T-cell (primary cell): Measurements from ENCODE around the gene PAFAH1B2. TPM values are rescaled to one million over a fixed set of nuclear protein-coding genes. Genes with fewer than 3 reads are reported as not detected.
"Not testable (repeated sequence)": the region's sequence is repeated elsewhere in the genome, so short reads cannot be mapped to it uniquely, and the experiment has no call there.

Experiments used
- ATAC-seq, 4 experiments: fragments of 200-7000 bp in 3 of 4; fragments of 150-1000 bp in 1 of 4; cut with Tn5 transposase; replicated peaks in 1 of 4; 1 replicate in 3 of 4; 2 replicates in 1 of 4; pipeline ENCODE4 v1.10.0; 2021; ENCODE audit warnings: moderate library complexity in 3 of 4, mild to moderate bottlenecking in 2 of 4, moderate number of reproducible peaks in 1 of 4
- CTCF ChIA-PET, 2 donors: fragments of 300-600 bp; sonication (Branson Sonifier 250); formaldehyde crosslinking; loops; one replicate each; lab custom pipeline; 2022; ENCODE audit warnings: antibody characterized with exemption in 2 of 2; lab: Charles Lee
- POLR2A ChIA-PET, 2 donors: fragments of 300-600 bp; sonication (Branson Sonifier 250); formaldehyde crosslinking; loops; one replicate each; lab custom pipeline; 2022; ENCODE audit warnings: antibody characterized with exemption in 2 of 2; lab: Charles Lee
- DNase-seq, 35 experiments: peaks; one replicate each; pipeline versions ENCODE4 v3.0.0 to v3.0.0-alpha.2; 2013 to 2023
- H3K27ac ChIP-seq: one replicate; pipeline ENCODE4 v1.5.1; 2013; ENCODE audit warnings: low read length
- H3K27me3 ChIP-seq, 2 experiments: replicated peaks in 1 of 2; 1 replicate in 1 of 2; 2 replicates in 1 of 2; pipeline versions ENCODE4 v1.6.1 to v1.7.0; 2013; ENCODE audit warnings: low read length in 1 of 2, mixed read lengths in 1 of 2; ENCODE audit not compliant: control insufficient read depth in 2 of 2, insufficient read depth in 2 of 2; ENCODE audit errors: extremely low read depth in 1 of 2
- H3K36me3 ChIP-seq, 2 donors: 1 replicate in 1 of 2; 2 replicates in 1 of 2; pipeline versions ENCODE4 v1.6.1 to v1.7.0; 2013; ENCODE audit warnings: low read length in 1 of 2; ENCODE audit not compliant: control insufficient read depth in 2 of 2, insufficient read depth in 1 of 2; ENCODE audit errors: extremely low read depth in 1 of 2
- H3K4me1 ChIP-seq, 2 experiments: 1 replicate in 1 of 2; 2 replicates in 1 of 2; pipeline versions ENCODE4 v1.6.1 to v1.7.0; 2013; ENCODE audit warnings: low read length in 2 of 2, mixed read lengths in 1 of 2; ENCODE audit not compliant: insufficient read depth in 2 of 2, control insufficient read depth in 1 of 2; ENCODE audit errors: extremely low read depth in 1 of 2
- H3K4me3 ChIP-seq, 2 donors: 1 replicate in 1 of 2; 2 replicates in 1 of 2; pipeline versions ENCODE4 v1.5.1 to v1.7.0; 2013; ENCODE audit warnings: mild to moderate bottlenecking in 2 of 2, low read length in 1 of 2, moderate library complexity in 1 of 2; ENCODE audit not compliant: control insufficient read depth in 1 of 2; ENCODE audit errors: extremely low read depth in 1 of 2
- H3K9me3 ChIP-seq: 2 replicates; pipeline ENCODE4 v1.7.0; 2013
- H3K27ac Mint-ChIP-seq, 2 donors: one replicate each; pipeline ENCODE4 v1.8.0; 2020 to 2021; ENCODE audit warnings: mild to moderate bottlenecking in 2 of 2, mixed read lengths in 2 of 2
- H3K27me3 Mint-ChIP-seq, 2 donors: one replicate each; pipeline ENCODE4 v1.8.0; 2021 to 2022; ENCODE audit warnings: mixed read lengths in 2 of 2
- H3K36me3 Mint-ChIP-seq: one replicate; pipeline ENCODE4 v1.8.0; 2021; ENCODE audit warnings: mixed read lengths
- H3K4me1 Mint-ChIP-seq, 3 donors: one replicate each; pipeline ENCODE4 v1.8.0; 2020 to 2022; ENCODE audit warnings: mixed read lengths in 3 of 3, mild to moderate bottlenecking in 1 of 3
- H3K4me3 Mint-ChIP-seq, 3 donors: one replicate each; pipeline ENCODE4 v1.8.0; 2020 to 2022; ENCODE audit warnings: mild to moderate bottlenecking in 3 of 3, mixed read lengths in 3 of 3, moderate library complexity in 3 of 3
- H3K9me3 Mint-ChIP-seq, 3 donors: one replicate each; pipeline ENCODE4 v1.8.0; 2020 to 2022; ENCODE audit warnings: mixed read lengths in 3 of 3
- WGBS: methylation state at CpG from one replicate; pipeline ENCODE4 v1.1.5; 2013; ENCODE audit warnings: missing lambda C conversion rate; ENCODE audit not compliant: insufficient coverage; 5-methylcytosine and 5-hydroxymethylcytosine counted together
- total RNA-seq, 35 experiments: library from RNA in 6 of 35; stranded (reverse) in 6 of 35; fragments of 120-200 nt in 1 of 35; gene quantifications; one replicate each; pipeline versions ENCODE4 v1.2.1 to v1.2.4 and lab custom pipeline; 2013 to 2026

The PAFAH1B2 gene
- total RNA-seq, 5 donors from 2014 or later (not counting 1 experiment from before 2014, with no cell fraction given): 44.1 to 55.9 (median 55.6) TPM

DNA sequence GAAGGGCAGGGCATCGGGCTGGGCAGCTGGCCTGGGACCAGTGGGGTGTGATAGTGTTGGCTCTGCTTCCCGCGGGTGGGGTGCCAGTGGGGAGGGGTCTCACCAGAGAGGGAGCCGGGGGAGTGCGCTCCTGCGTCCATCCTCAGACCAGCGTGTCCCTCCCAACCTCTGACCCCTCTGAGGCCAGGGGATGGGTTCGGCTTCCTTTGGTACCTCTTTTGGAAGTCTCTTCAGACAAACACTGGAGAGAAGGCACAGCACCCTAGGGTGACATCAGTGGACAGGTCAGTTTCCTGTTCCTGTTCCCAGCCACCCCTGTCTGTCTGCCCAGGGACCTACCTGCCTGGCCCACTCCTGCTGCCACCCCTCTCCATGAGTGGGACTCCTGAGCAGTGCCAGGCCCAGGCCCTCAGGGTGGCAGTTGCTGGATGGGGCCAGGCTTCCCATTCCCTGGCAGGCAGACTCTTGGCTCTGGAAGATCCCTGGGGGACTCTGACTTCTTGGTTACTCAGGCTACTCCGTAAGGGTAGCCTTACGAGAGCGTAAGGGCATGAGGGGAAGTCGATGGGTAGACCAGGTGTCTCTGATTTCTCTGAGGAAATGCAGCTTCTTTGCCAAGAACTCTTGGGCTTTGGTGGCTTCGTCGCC is 57.7 kb downstream of the PAFAH1B2 start:
- no peak overlapping the region for H3K4me3 Mint-ChIP-seq
- H3K36me3 ChIP-seq: peaks cover 6 to 39% of the 10 kb centered on the region in 2 donors
- H3K27ac ChIP-seq: no peak overlapping the region
- POLR2A ChIA-PET: no interaction called here
- H3K4me1 Mint-ChIP-seq: peaks cover 0 to 11% (median 0%) of the 10 kb centered on the region in 3 donors
- no peaks in the 10 kb centered on the region for H3K27me3 Mint-ChIP-seq
- no peaks in the 10 kb centered on the region for H3K9me3 ChIP-seq
- no peak overlapping the region for H3K4me3 ChIP-seq
- H3K27ac Mint-ChIP-seq: peak overlapping the region in 1 of 2 donors; percentile 48
- DNase-seq (no peak), ATAC-seq (no peak)
- peaks cover 18% of the 10 kb centered on the region for H3K36me3 Mint-ChIP-seq
- H3K9me3 Mint-ChIP-seq: no peaks in the 10 kb centered on the region
- no peaks in the 10 kb centered on the region for H3K27me3 ChIP-seq
- H3K4me1 ChIP-seq: no peaks in the 10 kb centered on the region
- CTCF ChIA-PET: no interaction called here
- 95% methylated on average over 7 of the region's 14 CpGs for WGBS

DNA sequence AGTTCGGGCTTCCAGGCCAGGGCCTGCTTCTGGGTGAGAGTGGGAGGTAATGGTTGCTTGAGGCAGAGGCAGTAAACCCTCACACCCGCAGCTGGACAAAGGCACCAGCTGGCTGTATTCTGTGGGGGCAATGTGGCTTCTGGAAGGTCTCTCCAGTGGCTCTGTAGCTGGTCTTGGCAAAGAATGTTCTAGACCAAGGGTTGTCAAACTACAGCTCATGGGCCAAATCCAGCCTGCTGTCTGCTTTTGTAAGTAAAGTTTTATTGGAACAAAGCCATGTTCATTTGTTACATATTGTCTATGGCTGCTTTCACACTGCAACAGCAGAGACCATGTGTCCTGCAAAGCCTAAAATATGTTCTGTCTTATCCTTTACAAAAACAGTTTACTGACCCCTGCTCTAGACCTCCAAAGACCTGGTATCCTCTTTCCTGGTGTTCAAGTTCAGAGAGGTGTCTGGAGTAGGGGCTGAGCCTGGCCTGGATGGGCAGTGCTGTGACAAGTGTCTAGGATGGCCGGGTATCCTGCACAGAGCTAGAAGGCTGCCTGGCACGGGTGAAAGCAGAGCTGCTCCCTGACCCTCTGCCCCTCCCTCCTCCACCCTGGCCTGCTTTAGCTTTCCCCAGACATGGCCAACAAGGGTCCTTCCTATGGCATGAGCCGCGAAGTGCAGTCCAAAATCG is 58.4 kb downstream of the PAFAH1B2 start:
- WGBS: 100% methylated on average over 2 of the region's 7 CpGs
- Mint-ChIP-seq H3K27ac (peak overlapping the region in 1 of 2 donors; percentile 48), H3K4me1 (peaks cover 0 to 11% (median 0%) of the 10 kb centered on the region in 3 donors), H3K27me3 (no peaks in the 10 kb centered on the region), H3K4me3 (no peak overlapping the region), H3K9me3 (no peaks in the 10 kb centered on the region), H3K36me3 (peaks cover 18% of the 10 kb centered on the region)
- ATAC-seq: no peak
- DNase-seq: no peak
- no peak overlapping the region for H3K27ac ChIP-seq
- ChIA-PET CTCF (no interaction called here), POLR2A (no interaction called here)
- no peak overlapping the region for H3K4me3 ChIP-seq
- H3K27me3 ChIP-seq: no peaks in the 10 kb centered on the region
- H3K36me3 ChIP-seq: peaks cover 6 to 39% of the 10 kb centered on the region in 2 donors
- H3K4me1 ChIP-seq: no peaks in the 10 kb centered on the region
- no peaks in the 10 kb centered on the region for H3K9me3 ChIP-seq

DNA sequence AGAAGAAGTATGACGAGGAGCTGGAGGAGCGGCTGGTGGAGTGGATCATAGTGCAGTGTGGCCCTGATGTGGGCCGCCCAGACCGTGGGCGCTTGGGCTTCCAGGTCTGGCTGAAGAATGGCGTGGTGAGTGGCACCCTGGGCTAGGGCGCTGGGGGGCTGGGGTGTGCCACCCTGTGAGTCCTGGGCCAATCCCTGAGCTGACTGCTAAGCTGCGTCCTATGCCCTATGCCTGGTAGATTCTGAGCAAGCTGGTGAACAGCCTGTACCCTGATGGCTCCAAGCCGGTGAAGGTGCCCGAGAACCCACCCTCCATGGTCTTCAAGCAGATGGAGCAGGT is 59.0 kb downstream of the PAFAH1B2 start:
- ChIA-PET POLR2A (no interaction called here), CTCF (no interaction called here)
- Histone ChIP-seq H3K4me1 (no peaks in the 10 kb centered on the region), H3K4me3 (no peak overlapping the region), H3K27me3 (no peaks in the 10 kb centered on the region), H3K36me3 (peaks cover 6 to 39% of the 10 kb centered on the region in 2 donors), H3K9me3 (no peaks in the 10 kb centered on the region), H3K27ac (no peak overlapping the region)
- Mint-ChIP-seq H3K4me1 (peaks cover 0 to 11% (median 0%) of the 10 kb centered on the region in 3 donors), H3K9me3 (no peaks in the 10 kb centered on the region), H3K4me3 (no peak overlapping the region), H3K27me3 (no peaks in the 10 kb centered on the region), H3K36me3 (peaks cover 18% of the 10 kb centered on the region), H3K27ac (peak overlapping the region in 1 of 2 donors; percentile 43)
- peak in 2 of 4 experiments; percentile 9 to 10 for ATAC-seq
- no peak for DNase-seq
- 98% methylated on average over 9 of the region's 10 CpGs for WGBS

DNA sequence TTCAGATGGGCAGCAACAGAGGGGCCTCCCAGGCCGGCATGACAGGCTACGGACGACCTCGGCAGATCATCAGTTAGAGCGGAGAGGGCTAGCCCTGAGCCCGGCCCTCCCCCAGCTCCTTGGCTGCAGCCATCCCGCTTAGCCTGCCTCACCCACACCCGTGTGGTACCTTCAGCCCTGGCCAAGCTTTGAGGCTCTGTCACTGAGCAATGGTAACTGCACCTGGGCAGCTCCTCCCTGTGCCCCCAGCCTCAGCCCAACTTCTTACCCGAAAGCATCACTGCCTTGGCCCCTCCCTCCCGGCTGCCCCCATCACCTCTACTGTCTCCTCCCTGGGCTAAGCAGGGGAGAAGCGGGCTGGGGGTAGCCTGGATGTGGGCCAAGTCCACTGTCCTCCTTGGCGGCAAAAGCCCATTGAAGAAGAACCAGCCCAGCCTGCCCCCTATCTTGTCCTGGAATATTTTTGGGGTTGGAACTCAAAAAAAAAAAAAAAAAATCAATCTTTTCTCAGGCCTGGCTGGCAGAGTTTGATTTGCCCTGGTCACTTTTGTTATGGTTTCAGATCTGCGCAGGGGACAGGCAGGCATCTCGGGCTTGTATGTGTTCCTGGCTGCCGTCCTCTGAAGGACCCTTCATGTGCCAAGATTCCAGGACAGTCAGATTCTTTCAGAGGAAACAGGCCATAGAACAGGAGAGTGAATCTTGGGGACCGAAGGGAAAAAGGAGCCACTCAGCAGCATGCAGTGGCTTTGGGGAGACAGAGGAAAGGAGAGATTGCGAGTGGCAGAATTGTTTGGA is 60.4 kb downstream of the PAFAH1B2 start:
- Mint-ChIP-seq H3K36me3 (peaks cover 13% of the 10 kb centered on the region), H3K4me1 (peaks cover 0 to 11% (median 0%) of the 10 kb centered on the region in 3 donors), H3K27ac (no peak overlapping the region), H3K27me3 (no peaks in the 10 kb centered on the region), H3K4me3 (no peak overlapping the region), H3K9me3 (no peaks in the 10 kb centered on the region)
- CTCF ChIA-PET: no interaction called here
- Histone ChIP-seq H3K27ac (no peak overlapping the region), H3K4me1 (no peaks in the 10 kb centered on the region), H3K4me3 (no peak overlapping the region), H3K9me3 (no peaks in the 10 kb centered on the region), H3K36me3 (peaks cover 6 to 44% of the 10 kb centered on the region in 2 donors), H3K27me3 (no peaks in the 10 kb centered on the region)
- no peak for ATAC-seq
- DNase-seq: no peak
- WGBS: 97% methylated on average over 11 of the region's 17 CpGs
- POLR2A ChIA-PET: no interaction called here

DNA sequence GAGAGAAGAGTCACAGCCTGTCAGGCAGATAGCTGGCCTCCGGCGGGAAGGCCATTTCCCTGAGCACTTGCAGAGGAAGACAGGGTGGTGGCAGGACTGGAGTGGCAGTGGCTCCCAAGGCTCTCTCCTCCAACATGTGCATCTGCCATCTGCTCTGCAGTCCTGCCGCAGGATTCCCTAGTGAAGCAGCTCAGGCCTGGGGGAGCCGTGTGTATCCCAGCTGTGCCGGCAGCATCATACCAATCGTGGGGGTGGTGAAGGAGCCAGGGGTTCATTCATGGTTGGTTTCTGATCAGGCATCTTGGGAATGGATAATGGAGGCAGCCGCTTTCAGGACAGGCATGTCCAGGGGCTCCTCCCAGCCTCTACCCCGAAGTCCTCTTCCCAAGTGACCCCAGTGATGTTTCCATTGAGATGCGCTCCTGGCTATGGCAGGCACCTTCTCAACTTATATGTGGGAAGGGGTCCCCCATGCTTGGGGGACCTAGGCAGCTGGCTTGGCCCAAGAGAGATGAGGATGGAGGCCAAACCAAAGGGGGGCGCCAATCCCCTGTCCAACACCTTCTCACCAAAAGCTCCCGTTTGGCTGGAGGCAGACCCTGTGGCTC is 61.2 kb downstream of the PAFAH1B2 start:
- peaks cover 6 to 49% of the 10 kb centered on the region in 2 donors for H3K36me3 ChIP-seq
- no peaks in the 10 kb centered on the region for H3K27me3 Mint-ChIP-seq
- ChIA-PET CTCF (no interaction called here), POLR2A (no interaction called here)
- H3K4me1 Mint-ChIP-seq: peaks cover 0 to 11% (median 0%) of the 10 kb centered on the region in 3 donors
- H3K9me3 Mint-ChIP-seq: no peaks in the 10 kb centered on the region
- H3K4me3 Mint-ChIP-seq: no peak overlapping the region
- peaks cover 17% of the 10 kb centered on the region for H3K36me3 Mint-ChIP-seq
- ATAC-seq (no peak), DNase-seq (no peak)
- no peaks in the 10 kb centered on the region for H3K27me3 ChIP-seq
- no peak overlapping the region for H3K4me3 ChIP-seq
- no peaks in the 10 kb centered on the region for H3K4me1 ChIP-seq
- no peak overlapping the region for H3K27ac Mint-ChIP-seq
- 100% methylated on average over 6 of the region's 11 CpGs for WGBS
- H3K9me3 ChIP-seq: no peaks in the 10 kb centered on the region
- H3K27ac ChIP-seq: no peak overlapping the region

DNA sequence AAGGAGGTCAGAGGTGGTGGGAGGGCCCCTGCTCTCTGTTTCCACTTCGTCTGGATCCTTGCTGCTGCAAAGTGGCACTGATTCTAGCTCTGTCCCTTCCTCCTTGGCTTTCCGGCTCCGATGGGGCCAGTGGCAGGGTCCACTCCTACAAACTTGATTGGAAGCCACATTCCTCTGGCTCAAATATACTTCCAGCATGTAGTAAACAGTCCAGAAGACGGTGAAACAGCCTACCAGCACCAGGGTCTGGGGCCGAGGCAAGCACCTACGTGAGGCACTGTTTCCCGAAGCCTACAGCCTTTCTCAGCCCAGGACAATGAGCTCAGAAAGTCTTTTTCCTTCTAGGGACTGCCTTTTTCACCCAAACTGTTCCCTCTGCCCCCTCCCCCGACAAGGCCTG is 62.0 kb downstream of the PAFAH1B2 start:
- H3K9me3 Mint-ChIP-seq, H3K27me3 Mint-ChIP-seq, H3K4me3 ChIP-seq, ATAC-seq, POLR2A ChIA-PET, H3K27ac ChIP-seq, DNase-seq, CTCF ChIA-PET, H3K4me3 Mint-ChIP-seq, H3K9me3 ChIP-seq, H3K4me1 ChIP-seq, H3K27me3 ChIP-seq: not testable (repeated sequence)
- Mint-ChIP-seq H3K27ac (peak overlapping the region in 1 of 2 donors; percentile 23), H3K36me3 (peaks cover 21% of the 10 kb centered on the region), H3K4me1 (peaks cover 0 to 11% (median 0%) of the 10 kb centered on the region in 3 donors)
- peaks cover 6 to 46% of the 10 kb centered on the region in 2 donors for H3K36me3 ChIP-seq
- WGBS: 96% methylated on average over 4 of the region's 8 CpGs
